CD4-positive, alpha-beta T cell treated with Interleukin-4 for 1 hour (primary cell): Measurements from ENCODE around the gene TAF6L.
"Not testable (repeated sequence)": the region's sequence is repeated elsewhere in the genome, so short reads cannot be mapped to it uniquely, and the experiment has no call there.

Experiments
- DNase-seq, 2 donors: peaks; one replicate each; pipeline ENCODE4 v3.0.0-alpha.2; 2020 to 2022

TAF6L gene

GRCh38 chr11:62757846-62758788, 13.1 kb upstream of the TAF6L start:
- no peak for DNase-seq

- not testable (repeated sequence) for DNase-seq
Observed at GRCh38 chr11:62760867-62761227, 10.3 kb upstream of the TAF6L start.

GRCh38 chr11:62770778-62771143, 435 bp upstream of the TAF6L start:
- DNase-seq, result no peak

GRCh38 chr11:62774407-62774806, 3.2 kb downstream of the TAF6L start:
- no peak for DNase-seq

- DNase-seq, result no peak
Observed at GRCh38 chr11:62775646-62776045, 4.5 kb downstream of the TAF6L start.

- DNase-seq, result no peak
Observed at GRCh38 chr11:62777389-62777788, 6.2 kb downstream of the TAF6L start.

GRCh38 chr11:62778441-62778840, 7.2 kb downstream of the TAF6L start:
- DNase-seq, result no peak

- no peak for DNase-seq
Observed at GRCh38 chr11:62782753-62783152, 11.6 kb downstream of the TAF6L start.

- peak; percentile 89 for DNase-seq
Observed at GRCh38 chr11:62786318-62787004, 15.3 kb downstream of the TAF6L start.

GRCh38 chr11:62787005-62787759, 16.0 kb downstream of the TAF6L start, which contains the start of gene TMEM179B:
Gene TMEM179B, plus strand, starts transcription at chr11:62787402. Its CDS starts 30 bp downstream, at chr11:62787432.
- peak; percentile 97 to 98 for DNase-seq

- DNase-seq, result no peak
Observed at GRCh38 chr11:62788991-62789390, 17.8 kb downstream of the TAF6L start.

GRCh38 chr11:62789576-62789975, 18.4 kb downstream of the TAF6L start:
- DNase-seq, result no peak

GRCh38 chr11:62791501-62792201, 20.5 kb downstream of the TAF6L start, which contains the start of gene TMEM223:
Gene TMEM223, minus strand, starts transcription at chr11:62792006. Its CDS starts 12 bp downstream, at chr11:62791994.
- peak; percentile 87 to 90 for DNase-seq

GRCh38 chr11:62792202-62792575, 21.0 kb downstream of the TAF6L start:
- no peak for DNase-seq

- no peak for DNase-seq
Observed at GRCh38 chr11:62794201-62794775, 23.1 kb downstream of the TAF6L start.

GRCh38 chr11:62796281-62796680, 25.1 kb downstream of the TAF6L start:
- no peak for DNase-seq

- DNase-seq, result no peak
Observed at GRCh38 chr11:62799486-62799885, 28.3 kb downstream of the TAF6L start.

- no peak for DNase-seq
Observed at GRCh38 chr11:62801071-62801470, 29.9 kb downstream of the TAF6L start.

GRCh38 chr11:62804310-62805075, 33.3 kb downstream of the TAF6L start:
- DNase-seq, result no peak

- peak; percentile 95 to 96 for DNase-seq
Observed at GRCh38 chr11:62805076-62805892, 34.1 kb downstream of the TAF6L start, which contains the start of gene NXF1. Gene NXF1, minus strand, starts transcription at chr11:62805440. Its CDS starts 84 bp downstream, at chr11:62805356.
